Esophagus (tissue), 2 donors: Measurements from ENCODE around the gene KIF13A. TPM values are rescaled to one million over a fixed set of nuclear protein-coding genes. Genes with fewer than 3 reads are reported as not detected.
"Not testable (repeated sequence)": the region's sequence is repeated elsewhere in the genome, so short reads cannot be mapped to it uniquely, and the experiment has no call there.

Experiments
- H3K27ac ChIP-seq, 2 donors: one replicate each; pipeline ENCODE4 v1.5.1; 2013; ENCODE audit warnings: low read depth in 2 of 2, mild to moderate bottlenecking in 2 of 2, inconsistent platforms in 1 of 2, low read length in 1 of 2, moderate library complexity in 1 of 2
- H3K27me3 ChIP-seq, 2 donors: one replicate each; pipeline ENCODE4 v1.6.1; 2013; ENCODE audit warnings: low read length in 2 of 2, control low read depth in 1 of 2, mild to moderate bottlenecking in 1 of 2; ENCODE audit not compliant: insufficient read depth in 2 of 2, control insufficient read depth in 1 of 2
- H3K36me3 ChIP-seq, 2 donors: one replicate each; pipeline ENCODE4 v1.6.1; 2013; ENCODE audit warnings: low read length in 1 of 2; ENCODE audit not compliant: control insufficient read depth in 2 of 2, insufficient read depth in 2 of 2
- H3K4me1 ChIP-seq, 2 donors: one replicate each; pipeline ENCODE4 v1.6.1; 2013; ENCODE audit warnings: low read length in 1 of 2; ENCODE audit not compliant: control insufficient read depth in 2 of 2, insufficient read depth in 2 of 2
- H3K4me3 ChIP-seq, 2 donors: one replicate each; pipeline ENCODE4 v1.5.1; 2013; ENCODE audit warnings: low read length in 2 of 2, mild to moderate bottlenecking in 2 of 2, low read depth in 1 of 2, moderate library complexity in 1 of 2
- H3K9me3 ChIP-seq, 2 donors: one replicate each; pipeline ENCODE4 v1.6.1; 2013; ENCODE audit warnings: mild to moderate bottlenecking in 2 of 2, low read depth in 1 of 2, low read length in 1 of 2, moderate library complexity in 1 of 2; ENCODE audit not compliant: control insufficient read depth in 2 of 2, insufficient read depth in 1 of 2
- WGBS, 2 donors: extraction: QIAGEN DNeasy Blood & Tissue Kit; methylation state at CpG; one replicate each; pipeline ENCODE4 v1.1.7; 2013; 5-methylcytosine and 5-hydroxymethylcytosine counted together
- polyA plus RNA-seq, 2 donors: library from polyadenylated mRNA; stranded (reverse); fragments of 200-250 nt; gene quantifications; one replicate each; pipeline ENCODE4 v1.2.3, GENCODE V29; 2013
- donor health status: healthy with polysubstance abuse.
- donor health status: Bipolar disorder and iron deficiency.

Gene KIF13A
- polyA plus RNA-seq, 2 donors = 7.7 to 11.5 TPM

- no peaks in the 10 kb centered on the region for H3K36me3 ChIP-seq
- WGBS, 2 donors = 23 to 28% methylated on average over 11 of the region's 11 CpGs
- H3K4me3 ChIP-seq = peak overlapping the region; percentile 79 to 95
- H3K27ac ChIP-seq = peak overlapping the region; percentile 87 to 94
- no peaks in the 10 kb centered on the region for H3K27me3 ChIP-seq
- no peaks in the 10 kb centered on the region for H3K4me1 ChIP-seq
- no peaks in the 10 kb centered on the region for H3K9me3 ChIP-seq
Measured at GRCh38 chr6:17985934-17986655, 1.3 kb downstream of the KIF13A start.

- peak overlapping the region in 1 of 2 donors; percentile 11 for H3K27ac ChIP-seq
Measured at GRCh38 chr6:17984812-17985670, 2.4 kb downstream of the KIF13A start.

GRCh38 chr6:17984399-17984798 is 3.0 kb downstream of the KIF13A start:
- Histone ChIP-seq H3K9me3 (no peaks in the 10 kb centered on the region), H3K4me1 (no peaks in the 10 kb centered on the region), H3K27ac (no peak overlapping the region), H3K36me3 (no peaks in the 10 kb centered on the region), H3K4me3 (peak overlapping the region in 1 of 2 donors; percentile 44), H3K27me3 (no peaks in the 10 kb centered on the region)
- 10 to 24% methylated on average over 1 of the region's 1 CpG for WGBS, 2 donors

More at GRCh38 chr6:17984812-17985670, 2.4 kb downstream of the KIF13A start:
- Histone ChIP-seq H3K27me3 (no peaks in the 10 kb centered on the region), H3K9me3 (no peaks in the 10 kb centered on the region), H3K36me3 (no peaks in the 10 kb centered on the region), H3K4me1 (no peaks in the 10 kb centered on the region), H3K4me3 (peak overlapping the region in 1 of 2 donors; percentile 44)
- WGBS, 2 donors = 18 to 19% methylated on average over 11 of the region's 11 CpGs

GRCh38 chr6:17983730-17984129 is 3.7 kb downstream of the KIF13A start:
- Histone ChIP-seq H3K27me3 (no peaks in the 10 kb centered on the region), H3K36me3 (no peaks in the 10 kb centered on the region), H3K27ac (no peak overlapping the region), H3K9me3 (no peaks in the 10 kb centered on the region), H3K4me3 (no peak overlapping the region), H3K4me1 (no peaks in the 10 kb centered on the region)
- WGBS, 2 donors = 57 to 68% methylated on average over 2 of the region's 2 CpGs

- H3K4me1 ChIP-seq = no peaks in the 10 kb centered on the region
- H3K9me3 ChIP-seq = no peaks in the 10 kb centered on the region
- no peaks in the 10 kb centered on the region for H3K27me3 ChIP-seq
- H3K36me3 ChIP-seq = no peaks in the 10 kb centered on the region
- no peak overlapping the region for H3K27ac ChIP-seq
- H3K4me3 ChIP-seq = no peak overlapping the region
- WGBS, 2 donors = 89 to 90% methylated on average over 4 of the region's 4 CpGs
Measured at GRCh38 chr6:17980329-17980728, 7.1 kb downstream of the KIF13A start.

- no peak overlapping the region for H3K27ac ChIP-seq
- no peaks in the 10 kb centered on the region for H3K36me3 ChIP-seq
- H3K9me3 ChIP-seq = no peaks in the 10 kb centered on the region
- H3K4me1 ChIP-seq = no peaks in the 10 kb centered on the region
- H3K4me3 ChIP-seq = no peak overlapping the region
- H3K27me3 ChIP-seq = no peaks in the 10 kb centered on the region
Measured at GRCh38 chr6:17979479-17979878, 8.0 kb downstream of the KIF13A start.

GRCh38 chr6:17976258-17976657 is 11.2 kb downstream of the KIF13A start:
- H3K4me1 ChIP-seq, H3K9me3 ChIP-seq, H3K27me3 ChIP-seq, H3K4me3 ChIP-seq, H3K27ac ChIP-seq, H3K36me3 ChIP-seq: not testable (repeated sequence)
- WGBS, 2 donors = 98 to 99% methylated on average over 18 to 36 of the region's 36 CpGs

- Histone ChIP-seq H3K36me3 (no peaks in the 10 kb centered on the region), H3K9me3 (no peaks in the 10 kb centered on the region), H3K4me3 (no peak overlapping the region), H3K27me3 (no peaks in the 10 kb centered on the region), H3K27ac (no peak overlapping the region), H3K4me1 (no peaks in the 10 kb centered on the region)
- WGBS, 2 donors = 96 to 99% methylated on average over 5 of the region's 5 CpGs
Measured at GRCh38 chr6:17974570-17975368, 12.7 kb downstream of the KIF13A start.

GRCh38 chr6:17972978-17973622 is 14.3 kb downstream of the KIF13A start:
- WGBS, 2 donors = 64 to 72% methylated on average over 5 of the region's 5 CpGs

More at GRCh38 chr6:17972978-17973622, 14.3 kb downstream of the KIF13A start:
- H3K4me1 ChIP-seq = no peaks in the 10 kb centered on the region
- no peaks in the 10 kb centered on the region for H3K27me3 ChIP-seq
- H3K4me3 ChIP-seq = no peak overlapping the region
- H3K36me3 ChIP-seq = no peaks in the 10 kb centered on the region
- no peaks in the 10 kb centered on the region for H3K9me3 ChIP-seq
- H3K27ac ChIP-seq = no peak overlapping the region
